Retinal pigment epithelial cell (primary cell): Measurements from ENCODE around the gene CPA3.

Experiments used
- DNase-seq: peaks from one replicate; pipeline ENCODE4 v3.0.0-alpha.2; 2010; ENCODE audit warnings: low read depth
- H3K4me3 ChIP-seq: 2 replicates; pipeline ENCODE4 v1.5.1; 2011; ENCODE audit warnings: mild to moderate bottlenecking, low read length, control low read depth, moderate library complexity
- CTCF ChIP-seq: conservative IDR thresholded peaks from 2 replicates; pipeline ENCODE4 v1.5.1; 2011; ENCODE audit warnings: low read depth, low read length, control low read depth, inconsistent platforms

Gene CPA3

GRCh38 chr3:148845756-148846395, 19.2 kb upstream of the CPA3 start:
- TF ChIP-seq CTCF, result no peak
- H3K4me3 ChIP-seq, result no peak overlapping the region
- DNase-seq, result no peak

GRCh38 chr3:148847351-148847750, 17.7 kb upstream of the CPA3 start:
- no peak for DNase-seq
- no peak overlapping the region for H3K4me3 ChIP-seq
- TF ChIP-seq CTCF, result no peak

- no peak for DNase-seq
- no peak overlapping the region for H3K4me3 ChIP-seq
- no peak for TF ChIP-seq CTCF
These were observed 16.7 kb upstream of the CPA3 start for GRCh38 chr3:148848410-148848809.

GRCh38 chr3:148852271-148852992, 12.7 kb upstream of the CPA3 start:
- no peak for TF ChIP-seq CTCF
- no peak for DNase-seq
- no peak overlapping the region for H3K4me3 ChIP-seq

- no peak for TF ChIP-seq CTCF
- no peak for DNase-seq
- H3K4me3 ChIP-seq, result no peak overlapping the region
These were observed 12.0 kb upstream of the CPA3 start for GRCh38 chr3:148853076-148853475.

GRCh38 chr3:148854061-148854460, 11.0 kb upstream of the CPA3 start:
- no peak overlapping the region for H3K4me3 ChIP-seq
- no peak for DNase-seq
- TF ChIP-seq CTCF, result no peak

GRCh38 chr3:148856384-148856783, 8.7 kb upstream of the CPA3 start:
- DNase-seq, result no peak
- no peak for TF ChIP-seq CTCF
- H3K4me3 ChIP-seq, result no peak overlapping the region
